GM18517 (cell line): ENCODE data around the gene CELSR1.

Experiments
- ATAC-seq: cut with Tn5 transposase; IDR thresholded peaks from one replicate; pipeline ENCODE4 v1.9.1; 2021; ENCODE audit warnings: mild to moderate bottlenecking, moderate library complexity; ENCODE audit not compliant: unreplicated experiment

CELSR1 gene

GRCh38 chr22:46368422-46368821 is 169.0 kb downstream of the CELSR1 start:
- ATAC-seq, result no peak

- ATAC-seq, result no peak
Measured at GRCh38 chr22:46367707-46368191, 169.7 kb downstream of the CELSR1 start.

- ATAC-seq, result no peak
Measured at GRCh38 chr22:46366801-46367706, 170.4 kb downstream of the CELSR1 start.

- no peak for ATAC-seq
Measured at GRCh38 chr22:46366327-46366731, 171.1 kb downstream of the CELSR1 start.

- no peak for ATAC-seq
Measured at GRCh38 chr22:46365166-46365624, 172.2 kb downstream of the CELSR1 start.

GRCh38 chr22:46364341-46365165 is 172.9 kb downstream of the CELSR1 start:
- no peak for ATAC-seq

- ATAC-seq, result no peak
Measured at GRCh38 chr22:46363611-46364321, 173.7 kb downstream of the CELSR1 start.

- ATAC-seq, result no peak
Measured at GRCh38 chr22:46362934-46363515, 174.4 kb downstream of the CELSR1 start.

- no peak for ATAC-seq
Measured at GRCh38 chr22:46362203-46362933, 175.1 kb downstream of the CELSR1 start.

GRCh38 chr22:46361826-46362202 is 175.6 kb downstream of the CELSR1 start:
- ATAC-seq, result no peak

GRCh38 chr22:46360891-46361290 is 176.5 kb downstream of the CELSR1 start:
- no peak for ATAC-seq

GRCh38 chr22:46360097-46360496 is 177.3 kb downstream of the CELSR1 start:
- ATAC-seq, result no peak

GRCh38 chr22:46359362-46359761 is 178.1 kb downstream of the CELSR1 start:
- no peak for ATAC-seq

GRCh38 chr22:46358766-46359165 is 178.7 kb downstream of the CELSR1 start:
- ATAC-seq, result no peak

- ATAC-seq, result no peak
Measured at GRCh38 chr22:46357711-46358520, 179.5 kb downstream of the CELSR1 start.

GRCh38 chr22:46356496-46357480 is 180.6 kb downstream of the CELSR1 start:
- ATAC-seq, result no peak

- ATAC-seq, result no peak
Measured at GRCh38 chr22:46355996-46356471, 181.4 kb downstream of the CELSR1 start.
